LNCaP clone FGC (cell line): Measurements from ENCODE around the gene PARP14.
"Not testable (repeated sequence)": the region's sequence is repeated elsewhere in the genome, so short reads cannot be mapped to it uniquely, and the experiment has no call there.

Source experiments
- DNase-seq: peaks from one replicate; pipeline ENCODE4 v3.0.0-alpha.2; 2011; ENCODE audit warnings: low read depth
- H3K4me3 ChIP-seq: 2 replicates; pipeline ENCODE4 v1.5.1; 2011; ENCODE audit warnings: mild to moderate bottlenecking, low read depth, low read length, control low read depth
- CTCF ChIP-seq: IDR thresholded peaks from 2 replicates; pipeline ENCODE4 v1.5.1; 2012; ENCODE audit warnings: mild to moderate bottlenecking; ENCODE audit not compliant: control insufficient read depth, insufficient read depth; ENCODE audit errors: extremely low read depth

The PARP14 gene

GRCh38 chr3:122680475-122681283 lies at the start of gene PARP14:
PARP14 (plus strand) TSS chr3:122680839; CDS start chr3:122680884, 45 bp downstream.
- no peak for TF ChIP-seq CTCF
- H3K4me3 ChIP-seq = peak within 1 kb of the TSS; percentile 52
- DNase-seq = no peak

GRCh38 chr3:122635789-122636188 lies 44.9 kb upstream of the PARP14 start:
- TF ChIP-seq CTCF = no peak
- H3K4me3 ChIP-seq = no peak overlapping the region
- DNase-seq = no peak

GRCh38 chr3:122636697-122637096 lies 43.9 kb upstream of the PARP14 start:
- TF ChIP-seq CTCF = no peak
- DNase-seq = no peak
- no peak overlapping the region for H3K4me3 ChIP-seq

- DNase-seq = no peak
- no peak for TF ChIP-seq CTCF
- no peak overlapping the region for H3K4me3 ChIP-seq
Observed at GRCh38 chr3:122640437-122640999, 40.1 kb upstream of the PARP14 start.

GRCh38 chr3:122642935-122643334 lies 37.7 kb upstream of the PARP14 start:
- TF ChIP-seq CTCF = no peak
- no peak overlapping the region for H3K4me3 ChIP-seq
- DNase-seq = no peak

- TF ChIP-seq CTCF = no peak
- DNase-seq = no peak
- no peak overlapping the region for H3K4me3 ChIP-seq
Observed at GRCh38 chr3:122646146-122646988, 34.3 kb upstream of the PARP14 start.

GRCh38 chr3:122651233-122651907 lies 29.3 kb upstream of the PARP14 start:
- H3K4me3 ChIP-seq = not testable (repeated sequence)
- peak; percentile 76 for DNase-seq

- H3K4me3 ChIP-seq = peak overlapping the region; percentile 11; the same call in 1 of the 2 replicates
- DNase-seq = peak; percentile 71
Observed at GRCh38 chr3:122651962-122652361, 28.7 kb upstream of the PARP14 start.

GRCh38 chr3:122658336-122658735 lies 22.3 kb upstream of the PARP14 start:
- not testable (repeated sequence) for DNase-seq

More at GRCh38 chr3:122658336-122658735, 22.3 kb upstream of the PARP14 start:
- not testable (repeated sequence) for H3K4me3 ChIP-seq
